ENCODE data around the gene LDLRAD3.

The LDLRAD3 gene

DNA sequence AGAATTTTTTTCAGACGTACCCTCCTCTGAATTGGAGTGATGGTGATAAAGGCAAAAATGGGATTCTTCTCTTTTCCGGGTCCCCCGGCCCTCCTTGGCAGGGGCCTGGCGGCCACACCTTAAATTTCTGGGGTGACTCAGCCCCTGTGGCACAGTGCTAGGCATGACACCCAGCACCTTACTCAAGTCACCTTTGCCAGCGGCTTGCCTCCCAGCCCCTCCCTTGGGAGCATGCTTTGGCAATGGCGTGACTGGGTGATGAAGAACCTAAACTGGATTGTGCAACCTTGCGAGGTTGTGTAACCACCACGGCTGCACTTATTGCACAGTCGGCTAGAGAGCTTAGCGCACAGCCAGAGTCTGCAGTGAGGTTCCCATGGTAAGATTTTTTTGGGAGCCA lies 16.2 kb upstream of the LDLRAD3 start:
- peak; percentile 38 for DNase-seq

DNA sequence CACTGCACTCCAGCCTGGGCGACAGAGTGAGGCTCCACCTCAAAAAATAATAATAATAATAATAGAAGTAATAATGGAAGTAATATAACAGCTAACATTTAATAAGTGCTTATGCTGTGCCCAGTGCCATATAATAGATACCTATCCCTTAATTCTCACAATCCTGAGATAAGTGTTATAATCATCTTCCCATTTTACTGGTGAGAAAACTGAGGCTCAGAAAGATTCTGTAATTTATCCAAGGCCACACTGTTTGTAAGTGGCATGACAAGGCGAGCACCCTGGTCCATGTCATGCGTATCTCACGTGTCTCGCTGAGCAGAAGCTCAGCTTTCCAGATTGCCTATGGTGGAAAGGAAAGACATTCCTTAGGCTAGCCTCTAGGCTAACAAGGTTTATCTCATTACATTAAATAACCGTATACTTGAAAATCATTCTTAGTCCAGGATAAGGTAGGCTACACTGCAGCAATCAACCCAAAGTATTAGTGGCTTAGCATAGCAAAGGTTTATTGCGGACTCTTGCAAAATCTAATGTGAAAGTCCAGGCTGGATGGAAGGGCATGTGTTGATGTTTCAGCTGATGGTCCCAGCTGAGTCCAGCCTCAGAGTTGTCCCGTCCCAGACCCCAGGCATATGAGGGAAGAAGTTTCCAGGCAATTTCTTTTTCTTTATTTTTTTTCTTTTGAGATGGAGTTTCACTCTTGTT lies 15.0 kb upstream of the LDLRAD3 start:
- DNase-seq, result no peak

DNA sequence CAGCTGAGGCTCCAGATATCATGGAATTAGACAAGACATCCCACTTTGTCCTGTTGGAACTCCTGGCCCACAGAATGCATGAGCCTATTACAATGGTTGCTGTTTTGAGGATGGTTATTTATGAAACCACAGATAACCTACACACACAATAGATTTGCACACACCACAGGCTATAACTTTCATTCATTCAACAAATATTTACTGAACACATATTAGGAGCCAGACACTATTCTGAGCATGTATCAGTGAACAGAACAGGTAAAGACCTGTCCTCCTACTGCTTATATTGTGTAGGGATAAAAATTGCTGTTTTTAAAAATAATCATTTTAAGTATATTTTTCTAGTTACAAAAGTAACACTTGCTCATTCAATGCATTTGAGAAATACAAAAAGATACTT lies 13.4 kb upstream of the LDLRAD3 start:
- no peak for DNase-seq

DNA sequence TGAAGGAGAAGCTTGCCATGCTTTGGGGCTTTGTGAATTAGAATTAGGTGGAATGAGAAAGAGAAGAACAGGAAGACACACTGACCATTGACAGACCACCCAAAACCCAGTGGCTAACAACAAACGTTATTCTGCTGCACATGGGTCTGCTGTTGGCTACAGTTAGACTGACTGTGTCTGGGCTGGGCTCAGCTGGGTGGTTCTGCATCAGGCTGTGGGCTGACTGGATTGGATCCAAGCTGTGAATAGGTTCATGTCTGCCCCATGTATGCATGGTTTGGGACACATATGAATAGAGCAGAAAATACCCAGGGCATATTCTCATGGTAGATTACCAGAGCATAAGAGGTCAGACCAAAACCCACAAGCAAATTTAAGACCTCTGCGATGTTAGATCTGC lies 11.7 kb upstream of the LDLRAD3 start:
- no peak for DNase-seq

DNA sequence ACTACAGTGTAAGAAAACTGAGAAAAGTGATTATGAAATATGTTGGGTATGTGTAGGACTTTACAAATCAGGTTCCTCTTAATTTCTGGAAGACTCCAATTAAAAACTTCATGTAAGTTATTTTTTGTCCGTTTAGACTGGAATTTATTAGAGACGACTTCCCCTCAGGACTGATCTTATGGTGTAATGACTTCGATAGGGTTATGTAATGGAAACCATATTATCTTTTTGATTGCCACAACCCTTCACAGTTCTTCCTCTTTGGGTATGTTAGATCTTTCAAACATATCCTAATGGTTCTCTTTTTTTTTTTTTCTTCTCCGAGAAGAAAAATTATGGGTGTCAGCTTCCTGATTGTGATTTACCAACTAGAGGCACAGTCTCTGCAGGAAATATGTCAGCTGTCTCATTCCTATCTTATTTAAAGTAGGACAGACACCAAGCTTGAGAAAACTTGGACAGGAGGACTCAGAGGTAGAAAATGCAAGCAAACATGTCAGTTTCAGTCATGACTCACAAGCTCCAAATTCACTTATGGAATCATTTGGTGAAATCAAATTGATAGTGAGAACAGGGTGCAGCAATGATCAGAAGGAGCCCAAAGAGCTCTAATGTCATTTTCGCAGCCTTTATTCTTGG lies 11.1 kb upstream of the LDLRAD3 start:
- peak; percentile 78 for DNase-seq

DNA sequence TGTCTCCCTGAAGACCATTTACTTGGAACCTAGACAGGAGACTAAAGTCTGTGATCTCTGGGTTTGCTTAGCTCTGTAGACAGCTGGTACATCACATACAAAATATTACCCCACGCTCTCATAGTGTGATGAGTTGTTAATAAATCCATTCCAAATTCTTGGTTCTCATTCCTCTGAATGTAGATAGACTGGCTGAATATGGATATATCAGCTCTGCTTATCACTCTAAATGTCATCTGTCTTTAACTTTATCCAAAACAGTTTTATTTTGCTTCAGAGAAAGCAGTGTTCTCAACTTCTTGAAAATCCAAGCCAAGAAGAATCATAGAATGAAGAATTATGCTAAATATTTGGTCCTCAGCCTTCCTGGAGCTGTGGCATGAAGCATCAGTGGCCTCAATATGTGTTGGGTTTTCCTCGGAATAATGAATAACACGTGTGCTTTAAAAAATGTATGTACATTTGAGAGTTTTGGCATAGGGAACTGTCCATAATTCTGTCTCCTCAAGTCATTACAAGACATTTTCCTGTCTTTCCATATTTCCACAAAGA lies 10.5 kb upstream of the LDLRAD3 start:
- peak; percentile 80 for DNase-seq

DNA sequence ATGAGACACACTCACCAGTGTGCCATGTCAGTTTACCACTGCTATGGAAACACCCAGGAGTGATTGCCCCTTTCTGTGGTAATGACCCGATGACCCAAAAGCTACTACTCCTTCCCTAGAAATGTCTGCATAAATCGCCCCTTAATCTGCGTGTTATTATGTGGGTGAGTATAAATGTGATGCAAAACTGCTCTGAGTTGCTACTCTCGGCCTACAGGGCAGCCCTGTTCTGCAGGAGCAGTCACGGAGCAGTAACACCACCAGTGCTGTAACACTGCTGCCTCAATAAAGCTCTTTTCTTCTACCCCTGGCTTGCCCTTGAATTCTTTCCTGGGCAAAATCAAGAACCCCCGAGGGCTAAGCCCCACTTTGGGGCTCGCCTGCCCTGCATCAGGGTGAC lies 9.6 kb upstream of the LDLRAD3 start:
- DNase-seq, result no peak

DNA sequence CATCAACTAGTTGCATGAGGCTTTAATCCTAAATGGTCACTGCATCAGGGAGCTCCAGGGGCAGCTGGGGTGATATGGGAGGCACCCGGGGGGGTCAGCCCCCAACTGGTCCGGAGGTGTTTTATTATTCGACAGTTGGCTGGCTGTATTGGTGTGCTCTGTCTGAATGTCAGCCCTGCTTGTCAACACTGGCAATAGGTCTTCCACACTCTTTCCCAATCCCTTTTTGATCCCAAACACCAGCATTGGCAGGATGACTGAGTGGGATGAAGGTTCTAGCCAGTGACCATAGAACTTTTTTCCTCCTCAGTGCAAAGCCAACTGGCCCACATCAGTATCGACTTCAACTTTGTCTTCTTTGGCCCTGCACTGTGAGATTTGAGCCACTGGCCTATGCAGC lies 8.9 kb upstream of the LDLRAD3 start:
- no peak for DNase-seq

DNA sequence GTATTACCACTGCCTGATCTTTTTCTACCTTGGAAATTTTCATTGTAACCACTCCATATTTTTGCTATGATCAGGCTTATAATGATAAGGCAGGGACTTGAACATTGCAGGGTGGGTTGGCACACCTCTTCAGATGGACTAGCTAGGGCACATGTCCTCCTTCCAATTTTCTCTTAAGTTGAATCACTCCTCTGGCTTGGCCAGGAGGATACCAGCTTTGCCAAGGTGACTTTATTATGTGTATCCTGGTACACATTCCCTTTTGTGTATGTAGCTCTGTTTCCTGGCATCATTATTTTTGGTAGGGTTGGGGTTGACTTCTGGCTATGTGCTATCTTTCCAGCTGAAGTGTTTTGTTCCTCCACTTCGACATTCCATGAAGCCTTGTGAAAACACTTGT lies 8.5 kb upstream of the LDLRAD3 start:
- no peak for DNase-seq

DNA sequence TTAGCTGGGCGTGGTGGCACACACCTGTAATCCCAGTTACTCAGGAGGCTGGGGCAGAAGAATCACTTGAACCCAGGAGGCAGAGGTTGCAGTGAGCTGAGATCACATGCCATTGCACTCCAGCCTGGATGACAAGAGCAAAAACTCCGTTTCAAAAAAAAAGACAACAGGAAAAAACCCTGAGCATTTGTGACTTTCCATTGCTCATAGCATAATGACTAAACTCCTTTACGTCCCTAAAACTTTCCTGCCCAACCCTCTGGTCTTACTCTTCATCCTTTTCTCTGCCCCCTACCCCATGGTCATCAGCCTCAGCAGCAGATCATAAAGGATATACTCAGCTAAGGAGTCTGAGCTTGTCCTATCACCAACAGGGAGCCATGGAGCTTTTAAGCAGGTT lies 6.8 kb upstream of the LDLRAD3 start:
- DNase-seq, result no peak

DNA sequence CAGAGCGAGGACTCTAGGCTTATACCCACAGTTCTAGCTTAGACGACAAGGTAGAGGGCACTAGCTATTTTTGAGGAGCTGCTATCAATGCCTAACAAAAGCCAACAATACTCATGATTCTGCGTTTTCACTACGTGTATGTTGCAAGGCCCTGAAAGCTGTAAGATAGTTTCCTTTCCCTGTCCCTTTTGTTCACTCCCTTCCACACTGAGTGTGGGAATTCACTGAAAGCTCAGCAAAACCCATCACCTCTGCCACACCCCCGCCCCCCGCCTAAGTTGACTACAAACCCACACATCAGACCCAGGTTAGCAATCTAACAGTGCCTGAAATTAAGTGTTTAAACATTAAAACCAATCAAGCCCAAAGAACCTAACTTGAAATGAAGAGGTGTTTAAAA lies 6.2 kb upstream of the LDLRAD3 start:
- no peak for DNase-seq

DNA sequence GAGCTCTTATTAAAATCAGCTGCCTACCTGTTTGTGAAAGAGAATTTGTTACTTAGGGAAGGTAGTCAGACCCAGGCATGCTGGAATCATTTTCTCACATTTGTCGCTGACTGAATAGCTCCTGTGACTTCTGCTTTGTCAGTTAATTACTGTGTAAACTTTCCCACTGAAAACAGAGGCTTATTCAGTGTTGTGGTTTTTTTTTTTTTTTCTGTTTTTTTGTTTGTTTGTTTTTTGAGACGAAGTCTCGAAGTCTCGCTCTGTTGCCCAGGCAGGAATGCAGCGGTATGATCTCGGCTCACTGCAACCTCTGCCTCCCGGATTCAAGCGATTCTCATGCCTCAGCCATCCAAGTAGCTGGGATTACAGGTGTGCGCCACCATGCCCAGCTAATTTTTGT lies 5.6 kb upstream of the LDLRAD3 start:
- no peak for DNase-seq

DNA sequence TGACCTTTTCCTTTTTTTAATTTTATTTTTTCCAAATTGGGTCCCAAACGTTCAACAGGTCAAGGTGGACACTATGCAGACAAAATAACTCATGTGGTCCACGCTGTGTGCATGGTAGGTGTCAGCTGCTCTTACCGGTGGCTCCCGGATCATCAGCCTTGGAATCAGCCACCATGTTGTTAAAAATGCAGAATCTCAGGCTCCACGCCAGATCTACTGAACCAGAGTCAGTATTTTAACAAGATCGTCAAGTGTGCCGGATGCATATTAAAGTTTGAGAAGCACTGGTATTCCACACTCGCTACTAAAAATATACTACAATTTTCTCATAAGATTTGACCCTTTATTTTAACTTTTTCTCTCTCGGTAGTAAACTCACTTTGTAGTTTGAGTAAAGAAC lies 553 bp upstream of the LDLRAD3 start:
- no peak for DNase-seq

DNA sequence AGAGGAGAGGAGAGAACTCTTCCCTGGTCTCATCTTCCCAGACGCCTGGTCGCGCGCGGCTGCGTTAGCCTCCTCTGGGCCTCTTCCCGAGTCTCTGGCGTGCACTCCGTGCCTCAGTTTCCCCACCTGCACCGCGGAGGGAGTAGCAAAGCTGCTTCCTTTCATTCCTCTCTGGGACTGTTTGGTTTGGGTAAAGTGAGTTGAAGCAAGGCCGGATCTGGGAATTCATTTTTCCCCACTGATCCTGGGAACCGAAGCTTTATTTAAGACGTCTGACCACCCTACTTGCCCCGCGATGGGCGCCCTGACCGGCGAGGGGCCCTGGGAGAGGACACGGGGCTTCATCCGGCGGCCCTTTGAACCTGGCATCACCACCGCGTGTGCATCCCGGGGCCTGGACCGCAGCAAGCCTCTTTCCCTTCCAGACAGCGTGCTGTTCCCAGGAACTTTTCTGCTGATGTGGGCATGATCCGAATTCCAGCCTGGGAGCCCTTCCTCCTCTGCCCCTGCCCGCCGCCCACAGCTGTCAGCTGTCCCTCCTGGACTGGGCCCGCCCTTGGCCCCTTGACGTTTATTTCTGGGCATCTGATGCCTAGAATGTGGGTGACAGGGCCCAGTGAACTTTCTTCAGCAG lies 758 bp downstream of the LDLRAD3 start:
- DNase-seq, result no peak

DNA sequence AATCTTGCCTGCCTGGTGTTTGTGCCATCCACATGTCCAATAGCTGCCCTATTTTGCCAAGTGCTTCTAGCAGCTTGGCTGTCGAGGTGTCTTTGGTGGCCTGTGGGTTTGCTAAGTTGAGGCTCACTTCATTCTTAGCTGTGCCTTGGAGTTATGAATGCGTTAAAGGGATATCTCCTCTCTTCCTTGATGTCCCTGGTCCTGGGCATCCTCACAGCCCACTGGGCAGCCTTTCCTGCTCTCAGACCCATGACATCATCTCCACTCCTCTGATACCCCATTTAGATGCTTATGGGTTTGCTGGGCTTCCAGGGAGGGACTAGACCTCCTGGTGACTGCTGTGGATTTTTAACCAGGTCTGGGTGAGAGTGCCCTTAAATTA lies 1.3 kb downstream of the LDLRAD3 start:
- DNase-seq, result no peak

DNA sequence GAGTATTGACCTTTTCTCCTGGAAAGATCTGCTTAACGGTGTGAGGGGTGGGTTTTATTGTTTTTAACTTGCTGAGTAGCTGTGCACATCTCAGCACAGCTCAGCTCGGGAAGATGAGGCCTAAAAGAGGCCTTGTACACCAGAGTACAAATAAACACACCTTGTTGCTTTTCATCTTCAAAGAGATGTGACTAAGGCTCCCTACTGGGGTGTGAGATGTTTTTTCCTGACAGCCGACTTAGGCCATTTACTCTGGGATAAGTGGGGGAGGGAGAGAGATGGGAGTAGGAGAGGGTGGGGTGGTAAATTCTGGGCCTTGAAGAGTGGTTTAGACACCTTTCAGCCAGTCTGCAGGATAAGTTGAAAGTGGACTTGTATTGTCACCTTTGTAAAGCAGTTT lies 2.9 kb downstream of the LDLRAD3 start:
- no peak for DNase-seq

DNA sequence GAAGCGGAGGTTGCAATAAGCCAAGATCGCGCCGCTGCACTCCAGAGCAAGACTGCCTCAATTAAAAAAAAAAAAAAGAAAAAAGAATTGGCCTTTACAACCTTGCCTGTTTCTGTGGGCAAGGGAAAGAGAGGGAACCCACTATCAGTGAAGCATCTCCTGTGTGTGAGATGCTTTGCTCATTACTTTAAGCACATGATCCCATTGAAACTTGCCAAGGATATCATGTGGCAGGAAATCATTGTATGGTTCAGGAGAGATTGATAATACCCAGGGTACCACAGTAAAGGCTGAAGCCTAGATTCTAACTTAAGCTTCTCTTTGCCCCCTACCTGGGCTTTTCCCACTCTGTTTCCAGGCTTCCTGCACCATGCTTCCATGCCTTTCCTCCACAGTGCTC lies 3.6 kb downstream of the LDLRAD3 start:
- DNase-seq, result no peak

DNA sequence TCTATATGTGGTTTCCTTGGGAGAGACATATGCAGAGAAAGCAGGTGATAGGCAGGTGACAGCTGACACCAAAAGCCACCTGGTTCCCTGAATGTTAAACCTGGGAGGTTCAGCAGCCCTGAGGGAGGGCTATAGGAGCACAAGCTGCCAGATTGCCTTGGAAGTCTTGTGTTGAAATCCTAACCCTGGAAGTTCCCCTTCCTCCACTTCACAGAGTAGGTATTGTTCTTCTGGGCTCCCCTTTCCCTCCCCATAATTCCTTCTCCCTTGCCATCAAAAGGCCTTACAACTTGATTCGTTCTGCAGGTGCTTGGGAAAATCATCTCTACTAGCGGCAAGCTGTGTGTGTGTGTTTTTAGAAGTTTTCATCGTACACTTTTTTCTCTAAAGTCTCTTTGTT lies 5.4 kb downstream of the LDLRAD3 start:
- no peak for DNase-seq

DNA sequence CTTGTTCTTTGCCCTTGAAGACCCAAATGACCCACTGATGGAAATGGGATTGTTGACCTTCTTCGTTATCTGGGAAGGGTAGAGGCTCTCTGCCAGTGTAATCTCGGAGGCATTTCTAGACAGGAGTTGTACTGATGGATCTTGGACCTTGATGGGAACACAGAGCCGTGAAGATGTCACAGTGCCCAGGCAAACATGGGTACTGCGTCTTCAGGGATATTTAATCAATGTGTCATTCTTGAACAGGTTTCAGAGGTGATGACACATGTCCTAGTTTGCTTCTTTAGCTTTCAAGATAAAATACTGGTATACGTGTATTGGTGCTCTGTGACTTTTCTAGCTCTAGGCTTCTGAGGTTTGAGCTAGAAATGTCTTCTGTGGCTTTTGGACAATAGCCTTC lies 6.2 kb downstream of the LDLRAD3 start:
- no peak for DNase-seq

DNA sequence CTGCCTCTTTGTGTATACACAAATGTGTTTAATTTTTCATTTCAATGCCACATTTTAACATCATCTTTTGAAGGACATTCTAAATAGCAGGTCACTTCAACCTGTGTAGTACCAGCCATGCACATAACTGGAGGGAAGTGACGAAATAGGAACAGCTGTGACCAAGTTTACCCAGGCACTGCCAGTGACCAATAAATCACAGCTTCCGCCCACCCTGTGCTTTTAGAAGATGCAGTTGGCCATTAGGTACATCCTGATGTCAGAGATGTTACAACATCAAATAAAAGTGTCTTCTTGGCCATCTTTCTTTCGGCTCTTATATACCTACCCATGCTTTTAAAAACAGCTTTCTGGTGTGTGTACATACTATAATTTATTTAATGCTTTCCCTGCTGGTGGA lies 7.8 kb downstream of the LDLRAD3 start:
- no peak for DNase-seq

DNA sequence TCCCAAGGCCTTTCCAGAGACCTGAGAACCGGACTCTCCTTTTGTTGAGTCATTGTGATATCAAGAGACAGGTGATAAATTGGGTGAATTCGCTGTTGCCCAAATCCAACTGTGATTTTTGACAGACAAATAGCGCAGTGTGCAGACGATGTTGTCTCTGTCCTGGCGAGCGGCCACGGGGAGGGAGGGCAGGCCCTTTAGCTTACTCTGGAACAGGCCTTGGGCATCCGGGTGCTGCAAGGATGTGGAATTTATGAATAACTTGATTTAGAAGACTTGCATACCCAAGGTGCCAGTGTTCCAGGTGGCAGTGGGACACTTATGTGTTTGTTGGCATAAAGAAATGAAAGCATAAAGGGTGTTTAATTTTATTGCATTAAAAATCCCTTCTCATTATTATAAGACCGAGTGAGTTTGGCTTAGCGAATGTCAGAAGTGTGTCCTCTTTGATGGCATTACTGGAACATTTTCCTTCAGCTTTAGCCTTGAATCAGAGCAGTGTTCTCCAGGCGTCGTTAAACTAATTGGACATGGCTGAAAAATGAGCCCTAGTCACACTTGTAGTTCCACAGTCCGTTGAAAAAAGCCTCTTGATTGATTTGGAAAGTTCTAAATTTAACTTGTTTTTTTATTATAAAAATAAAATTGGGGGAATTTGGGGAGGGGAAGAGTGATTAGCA lies 9.4 kb downstream of the LDLRAD3 start:
- no peak for DNase-seq

DNA sequence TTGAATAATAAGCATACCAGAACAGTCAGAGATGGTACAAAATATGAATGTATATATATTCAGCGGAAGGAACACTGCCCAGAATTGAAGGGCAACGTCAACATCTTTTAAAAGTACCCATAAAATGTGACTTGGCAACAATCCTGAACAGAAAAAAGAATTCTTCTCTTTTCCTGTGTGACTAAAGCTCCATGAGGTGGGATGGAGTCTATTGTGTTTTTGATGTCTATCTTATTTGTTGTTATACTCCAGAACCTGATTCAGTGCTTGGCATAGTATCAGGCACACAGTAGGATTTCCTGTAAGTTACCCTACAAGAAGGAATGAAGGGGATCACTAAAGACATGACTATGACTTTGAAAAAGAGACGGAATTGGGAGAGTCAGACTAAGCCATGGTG lies 10.3 kb downstream of the LDLRAD3 start:
- DNase-seq, result no peak

DNA sequence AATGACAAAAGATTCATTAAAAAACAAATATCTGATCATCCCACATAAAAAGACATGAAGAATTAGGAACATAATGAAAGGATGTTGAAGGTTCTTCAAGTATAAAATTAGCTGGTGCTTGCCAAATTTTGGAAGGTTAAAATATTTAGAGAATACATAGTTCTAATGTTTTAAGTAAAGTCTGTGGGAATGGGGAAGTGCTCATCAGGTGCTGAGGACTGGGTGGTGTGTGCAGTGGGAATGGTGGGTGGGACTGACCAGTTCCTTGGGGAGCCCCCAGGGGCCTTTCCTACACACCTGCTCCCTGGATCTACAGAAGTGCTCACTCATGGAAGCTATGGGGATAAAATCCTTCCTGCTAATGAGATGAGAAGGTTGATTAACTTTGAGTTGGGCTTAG lies 11.8 kb downstream of the LDLRAD3 start:
- DNase-seq, result no peak
